ENCODE measurements around the gene ABCA12. TPM values are rescaled to one million over a fixed set of nuclear protein-coding genes. Genes with fewer than 3 reads are reported as not detected.

Gene ABCA12
- total and polyA plus RNA-seq, 10 of the 15 experiments (the other 5 are each of a cell fraction or from before 2014, with no cell fraction given) = 1.2 to 12.1 (median 6.0) TPM

DNA sequence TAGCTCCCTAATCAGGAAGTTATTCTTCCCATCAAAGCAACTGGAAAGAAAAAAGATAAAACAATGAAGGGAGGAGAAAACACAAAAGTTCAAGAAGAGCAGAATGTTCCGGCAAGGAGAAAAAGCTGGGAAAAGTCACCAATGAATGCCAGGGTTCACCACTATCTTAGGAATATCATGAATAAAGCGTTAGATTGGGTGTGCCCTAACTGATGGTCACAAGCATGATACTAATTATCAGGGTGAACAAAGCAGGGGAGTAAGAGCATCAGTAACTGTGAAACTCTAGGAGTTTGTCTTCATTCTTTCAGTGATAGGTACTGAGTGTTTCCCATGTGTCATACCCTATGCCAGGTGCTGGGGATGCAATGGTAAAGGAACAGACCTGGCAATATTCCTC is 115.5 kb downstream of the ABCA12 start:
- BruUV-seq (replicated peaks) = no TSS peak
- SMC1A ChIA-PET (ENCODE audit: uncharacterized antibody, unreplicated experiment) = interaction anchor here (0.6 to 2.4 kb wide), 6 partner anchors 10 to 98 kb away, joined by 3 to 8 read pairs (median 4); no protein-coding TSS in a partner anchor
- no peaks in the 10 kb centered on the region for H3K36me3 ChIP-seq (ENCODE audit: control insufficient read depth in 2 of 2, insufficient read depth in 2 of 2, low read length in 1 of 2)
- in situ Hi-C loops (cut with MboI) = no loop called here
- POLR2A ChIA-PET = no interaction called here
- no peak overlapping the region for H3K4me3 ChIP-seq
- no peaks in the 10 kb centered on the region for H3K79me2 ChIP-seq (ENCODE audit: control insufficient read depth, insufficient read depth, low read length)
- no peak for DNase-seq (ENCODE audit: low read depth, low spot score)
- 63% methylated on average over 2 of the region's 2 CpGs for WGBS (ENCODE audit: insufficient coverage, insufficient replicate concordance, low lambda C conversion rate, missing lambda C conversion rate)
- RAD21 ChIA-PET (ENCODE audit: unreplicated experiment) = no interaction called here
- no peak overlapping the region for H2AFZ ChIP-seq (ENCODE audit: control insufficient read depth, low read depth, low read length)
- intact Hi-C loops (cut with micrococcal nuclease; ENCODE audit: unreplicated experiment) = no loop called here
- no peak overlapping the region for H3K4me2 ChIP-seq (ENCODE audit: control insufficient read depth, insufficient read depth)
- H3K9me3 ChIP-seq (replicated peaks; ENCODE audit: control insufficient read depth, insufficient read depth, low read length) = peaks cover 3% of the 10 kb centered on the region; the same call in 2 of the 3 replicates
- CTCF ChIA-PET = interaction anchor here (0.8 to 1.1 kb wide), 2 partner anchors 10 to 247 kb away, joined by 3 read pairs; no protein-coding TSS in a partner anchor
- no peak overlapping the region for H3K27ac ChIP-seq (ENCODE audit: control insufficient read depth, insufficient read depth)
- TF ChIP-seq, protein P1, sequence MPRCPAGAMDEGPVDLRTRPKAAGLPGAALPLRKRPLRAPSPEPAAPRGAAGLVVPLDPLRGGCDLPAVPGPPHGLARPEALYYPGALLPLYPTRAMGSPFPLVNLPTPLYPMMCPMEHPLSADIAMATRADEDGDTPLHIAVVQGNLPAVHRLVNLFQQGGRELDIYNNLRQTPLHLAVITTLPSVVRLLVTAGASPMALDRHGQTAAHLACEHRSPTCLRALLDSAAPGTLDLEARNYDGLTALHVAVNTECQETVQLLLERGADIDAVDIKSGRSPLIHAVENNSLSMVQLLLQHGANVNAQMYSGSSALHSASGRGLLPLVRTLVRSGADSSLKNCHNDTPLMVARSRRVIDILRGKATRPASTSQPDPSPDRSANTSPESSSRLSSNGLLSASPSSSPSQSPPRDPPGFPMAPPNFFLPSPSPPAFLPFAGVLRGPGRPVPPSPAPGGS (IDR thresholded peaks at IDR 0.05; ENCODE audit: borderline replicate concordance, insufficient read depth, low read depth, low read length, poor library complexity, severe bottlenecking) = no peak
- TF ChIP-seq, protein P2, sequence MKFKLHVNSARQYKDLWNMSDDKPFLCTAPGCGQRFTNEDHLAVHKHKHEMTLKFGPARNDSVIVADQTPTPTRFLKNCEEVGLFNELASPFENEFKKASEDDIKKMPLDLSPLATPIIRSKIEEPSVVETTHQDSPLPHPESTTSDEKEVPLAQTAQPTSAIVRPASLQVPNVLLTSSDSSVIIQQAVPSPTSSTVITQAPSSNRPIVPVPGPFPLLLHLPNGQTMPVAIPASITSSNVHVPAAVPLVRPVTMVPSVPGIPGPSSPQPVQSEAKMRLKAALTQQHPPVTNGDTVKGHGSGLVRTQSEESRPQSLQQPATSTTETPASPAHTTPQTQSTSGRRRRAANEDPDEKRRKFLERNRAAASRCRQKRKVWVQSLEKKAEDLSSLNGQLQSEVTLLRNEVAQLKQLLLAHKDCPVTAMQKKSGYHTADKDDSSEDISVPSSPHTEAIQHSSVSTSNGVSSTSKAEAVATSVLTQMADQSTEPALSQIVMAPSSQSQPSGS (IDR thresholded peaks at IDR 0.05; ENCODE audit: low read length) = 0 out of 2 replicates have a peak, but pooled peaks have one; percentile 2
- H3K4me1 ChIP-seq (ENCODE audit: control insufficient read depth, insufficient read depth, low read length) = peaks cover 11% of the 10 kb centered on the region
- H4K20me1 ChIP-seq (ENCODE audit: control insufficient read depth, insufficient read depth) = no peaks in the 10 kb centered on the region
- no peak for ATAC-seq
- H3K27me3 ChIP-seq (replicated peaks in 1 of 2; ENCODE audit: control insufficient read depth in 2 of 2, insufficient read depth in 2 of 2, low read length in 1 of 2) = no peaks in the 10 kb centered on the region
- no peak overlapping the region for H3K9ac ChIP-seq (ENCODE audit: control insufficient read depth, insufficient read depth, low read length)
- FAIRE-seq = no peak

DNA sequence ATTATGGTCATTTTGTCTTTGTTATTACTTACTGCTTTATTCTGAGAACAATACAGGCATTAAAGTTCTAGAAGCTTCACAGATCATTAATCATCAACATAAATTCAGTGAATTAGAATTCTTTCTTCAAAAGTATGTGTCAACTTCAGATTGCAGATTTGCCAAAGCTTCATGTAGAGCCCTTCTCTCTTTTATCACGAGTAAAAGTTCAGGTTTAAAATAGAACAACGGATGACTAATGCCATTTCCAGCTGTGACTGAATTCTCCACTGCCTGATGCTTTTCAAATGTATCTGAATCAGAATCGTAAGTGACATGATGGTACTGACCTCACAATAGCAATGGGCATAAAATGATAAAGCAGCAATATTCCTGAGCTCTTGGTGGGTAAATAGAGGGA is 116.0 kb downstream of the ABCA12 start:
- peaks cover 11% of the 10 kb centered on the region for H3K4me1 ChIP-seq (ENCODE audit: control insufficient read depth, insufficient read depth, low read length)
- no peak overlapping the region for H3K27ac ChIP-seq (ENCODE audit: control insufficient read depth, insufficient read depth)
- H4K20me1 ChIP-seq (ENCODE audit: control insufficient read depth, insufficient read depth) = no peaks in the 10 kb centered on the region
- CTCF ChIA-PET = interaction anchor here (0.6 to 1.1 kb wide), 3 partner anchors 10 to 248 kb away, joined by 3 read pairs; no protein-coding TSS in a partner anchor
- H3K4me2 ChIP-seq (ENCODE audit: control insufficient read depth, insufficient read depth) = no peak overlapping the region
- peak overlapping the region; percentile 8; the same call in 1 of the 2 replicates for H3K9ac ChIP-seq (ENCODE audit: control insufficient read depth, insufficient read depth, low read length)
- SMC1A ChIA-PET (ENCODE audit: uncharacterized antibody, unreplicated experiment) = interaction anchor here (0.6 to 2.4 kb wide), 6 partner anchors 9 to 99 kb away, joined by 3 to 8 read pairs (median 4); no protein-coding TSS in a partner anchor
- BruUV-seq (replicated peaks) = no TSS peak
- no peaks in the 10 kb centered on the region for H3K36me3 ChIP-seq (ENCODE audit: control insufficient read depth in 2 of 2, insufficient read depth in 2 of 2, low read length in 1 of 2)
- DNase-seq (ENCODE audit: low read depth, low spot score) = no peak
- no peak for ATAC-seq
- intact Hi-C loops (cut with micrococcal nuclease; ENCODE audit: unreplicated experiment) = no loop called here
- peak overlapping the region; percentile 6; the same call in 1 of the 2 replicates for H2AFZ ChIP-seq (ENCODE audit: control insufficient read depth, low read depth, low read length)
- RAD21 ChIA-PET (ENCODE audit: unreplicated experiment) = no interaction called here
- H3K27me3 ChIP-seq (replicated peaks in 1 of 2; ENCODE audit: control insufficient read depth in 2 of 2, insufficient read depth in 2 of 2, low read length in 1 of 2) = no peaks in the 10 kb centered on the region
- POLR2A ChIA-PET = no interaction called here
- H3K79me2 ChIP-seq (ENCODE audit: control insufficient read depth, insufficient read depth, low read length) = no peaks in the 10 kb centered on the region
- peaks cover 3% of the 10 kb centered on the region; the same call in 2 of the 3 replicates for H3K9me3 ChIP-seq (replicated peaks; ENCODE audit: control insufficient read depth, insufficient read depth, low read length)
- H3K4me3 ChIP-seq = no peak overlapping the region
- in situ Hi-C loops (cut with MboI) = no loop called here
- whole genome bisulfite sequencing (ENCODE audit: insufficient coverage, insufficient replicate concordance, low lambda C conversion rate, missing lambda C conversion rate) = 2% methylated on average over 3 of the region's 3 CpGs
- no peak for FAIRE-seq
- TF ChIP-seq, protein P3, sequence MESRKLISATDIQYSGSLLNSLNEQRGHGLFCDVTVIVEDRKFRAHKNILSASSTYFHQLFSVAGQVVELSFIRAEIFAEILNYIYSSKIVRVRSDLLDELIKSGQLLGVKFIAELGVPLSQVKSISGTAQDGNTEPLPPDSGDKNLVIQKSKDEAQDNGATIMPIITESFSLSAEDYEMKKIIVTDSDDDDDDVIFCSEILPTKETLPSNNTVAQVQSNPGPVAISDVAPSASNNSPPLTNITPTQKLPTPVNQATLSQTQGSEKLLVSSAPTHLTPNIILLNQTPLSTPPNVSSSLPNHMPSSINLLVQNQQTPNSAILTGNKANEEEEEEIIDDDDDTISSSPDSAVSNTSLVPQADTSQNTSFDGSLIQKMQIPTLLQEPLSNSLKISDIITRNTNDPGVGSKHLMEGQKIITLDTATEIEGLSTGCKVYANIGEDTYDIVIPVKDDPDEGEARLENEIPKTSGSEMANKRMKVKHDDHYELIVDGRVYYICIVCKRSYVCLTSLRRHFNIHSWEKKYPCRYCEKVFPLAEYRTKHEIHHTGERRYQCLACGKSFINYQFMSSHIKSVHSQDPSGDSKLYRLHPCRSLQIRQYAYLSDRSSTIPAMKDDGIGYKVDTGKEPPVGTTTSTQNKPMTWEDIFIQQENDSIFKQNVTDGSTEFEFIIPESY (IDR thresholded peaks at IDR 0.05) = no peak
- TF ChIP-seq SMAD1 (IDR thresholded peaks at IDR 0.05; ENCODE audit: low read depth, partially characterized antibody) (no peak), CBFB (IDR thresholded peaks at IDR 0.05; ENCODE audit: low read depth) (no peak), ZNF274 (IDR thresholded peaks at IDR 0.05; ENCODE audit: insufficient read depth, insufficient read length) (no peak)
- TF ChIP-seq, protein P4, sequence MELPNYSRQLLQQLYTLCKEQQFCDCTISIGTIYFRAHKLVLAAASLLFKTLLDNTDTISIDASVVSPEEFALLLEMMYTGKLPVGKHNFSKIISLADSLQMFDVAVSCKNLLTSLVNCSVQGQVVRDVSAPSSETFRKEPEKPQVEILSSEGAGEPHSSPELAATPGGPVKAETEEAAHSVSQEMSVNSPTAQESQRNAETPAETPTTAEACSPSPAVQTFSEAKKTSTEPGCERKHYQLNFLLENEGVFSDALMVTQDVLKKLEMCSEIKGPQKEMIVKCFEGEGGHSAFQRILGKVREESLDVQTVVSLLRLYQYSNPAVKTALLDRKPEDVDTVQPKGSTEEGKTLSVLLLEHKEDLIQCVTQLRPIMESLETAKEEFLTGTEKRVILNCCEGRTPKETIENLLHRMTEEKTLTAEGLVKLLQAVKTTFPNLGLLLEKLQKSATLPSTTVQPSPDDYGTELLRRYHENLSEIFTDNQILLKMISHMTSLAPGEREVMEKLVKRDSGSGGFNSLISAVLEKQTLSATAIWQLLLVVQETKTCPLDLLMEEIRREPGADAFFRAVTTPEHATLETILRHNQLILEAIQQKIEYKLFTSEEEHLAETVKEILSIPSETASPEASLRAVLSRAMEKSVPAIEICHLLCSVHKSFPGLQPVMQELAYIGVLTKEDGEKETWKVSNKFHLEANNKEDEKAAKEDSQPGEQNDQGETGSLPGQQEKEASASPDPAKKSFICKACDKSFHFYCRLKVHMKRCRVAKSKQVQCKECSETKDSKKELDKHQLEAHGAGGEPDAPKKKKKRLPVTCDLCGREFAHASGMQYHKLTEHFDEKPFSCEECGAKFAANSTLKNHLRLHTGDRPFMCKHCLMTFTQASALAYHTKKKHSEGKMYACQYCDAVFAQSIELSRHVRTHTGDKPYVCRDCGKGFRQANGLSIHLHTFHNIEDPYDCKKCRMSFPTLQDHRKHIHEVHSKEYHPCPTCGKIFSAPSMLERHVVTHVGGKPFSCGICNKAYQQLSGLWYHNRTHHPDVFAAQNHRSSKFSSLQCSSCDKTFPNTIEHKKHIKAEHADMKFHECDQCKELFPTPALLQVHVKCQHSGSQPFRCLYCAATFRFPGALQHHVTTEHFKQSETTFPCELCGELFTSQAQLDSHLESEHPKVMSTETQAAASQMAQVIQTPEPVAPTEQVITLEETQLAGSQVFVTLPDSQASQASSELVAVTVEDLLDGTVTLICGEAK (IDR thresholded peaks at IDR 0.05; ENCODE audit: borderline replicate concordance) = no peak
